Hepatocyte (in vitro differentiated cells): ENCODE data around the gene CD72.

Experiments used
- EZH2 ChIP-seq: fragments of 200-600 bp; sonication (generic); IDR thresholded peaks from 2 replicates; pipeline ENCODE4 v1.6.1; 2016; ENCODE audit warnings: antibody characterized with exemption, mild to moderate bottlenecking, borderline replicate concordance
- EZH2phosphoT487 ChIP-seq: fragments of 200-600 bp; sonication (generic); IDR thresholded peaks from one replicate; pipeline ENCODE4 v1.6.1; 2018; ENCODE audit warnings: antibody characterized with exemption, mild to moderate bottlenecking, low read depth, moderate library complexity; ENCODE audit not compliant: unreplicated experiment, severe bottlenecking
- TF ChIP-seq, protein P1 (sequence below): fragments of 200-600 bp; sonication (generic); IDR thresholded peaks from 2 replicates; pipeline ENCODE4 v1.5.1; 2016; ENCODE audit warnings: antibody characterized with exemption, mild to moderate bottlenecking; ENCODE audit not compliant: poor library complexity

GRCh38 chr9:35658968-35659220 is 40.7 kb upstream of the CD72 start:
- TF ChIP-seq, protein P1, sequence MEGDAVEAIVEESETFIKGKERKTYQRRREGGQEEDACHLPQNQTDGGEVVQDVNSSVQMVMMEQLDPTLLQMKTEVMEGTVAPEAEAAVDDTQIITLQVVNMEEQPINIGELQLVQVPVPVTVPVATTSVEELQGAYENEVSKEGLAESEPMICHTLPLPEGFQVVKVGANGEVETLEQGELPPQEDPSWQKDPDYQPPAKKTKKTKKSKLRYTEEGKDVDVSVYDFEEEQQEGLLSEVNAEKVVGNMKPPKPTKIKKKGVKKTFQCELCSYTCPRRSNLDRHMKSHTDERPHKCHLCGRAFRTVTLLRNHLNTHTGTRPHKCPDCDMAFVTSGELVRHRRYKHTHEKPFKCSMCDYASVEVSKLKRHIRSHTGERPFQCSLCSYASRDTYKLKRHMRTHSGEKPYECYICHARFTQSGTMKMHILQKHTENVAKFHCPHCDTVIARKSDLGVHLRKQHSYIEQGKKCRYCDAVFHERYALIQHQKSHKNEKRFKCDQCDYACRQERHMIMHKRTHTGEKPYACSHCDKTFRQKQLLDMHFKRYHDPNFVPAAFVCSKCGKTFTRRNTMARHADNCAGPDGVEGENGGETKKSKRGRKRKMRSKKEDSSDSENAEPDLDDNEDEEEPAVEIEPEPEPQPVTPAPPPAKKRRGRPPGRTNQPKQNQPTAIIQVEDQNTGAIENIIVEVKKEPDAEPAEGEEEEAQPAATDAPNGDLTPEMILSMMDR, result no peak
- no peak for TF ChIP-seq EZH2phosphoT487
- TF ChIP-seq EZH2, result no peak
